ENCODE results near the gene TTLL5.

The TTLL5 gene

DNA sequence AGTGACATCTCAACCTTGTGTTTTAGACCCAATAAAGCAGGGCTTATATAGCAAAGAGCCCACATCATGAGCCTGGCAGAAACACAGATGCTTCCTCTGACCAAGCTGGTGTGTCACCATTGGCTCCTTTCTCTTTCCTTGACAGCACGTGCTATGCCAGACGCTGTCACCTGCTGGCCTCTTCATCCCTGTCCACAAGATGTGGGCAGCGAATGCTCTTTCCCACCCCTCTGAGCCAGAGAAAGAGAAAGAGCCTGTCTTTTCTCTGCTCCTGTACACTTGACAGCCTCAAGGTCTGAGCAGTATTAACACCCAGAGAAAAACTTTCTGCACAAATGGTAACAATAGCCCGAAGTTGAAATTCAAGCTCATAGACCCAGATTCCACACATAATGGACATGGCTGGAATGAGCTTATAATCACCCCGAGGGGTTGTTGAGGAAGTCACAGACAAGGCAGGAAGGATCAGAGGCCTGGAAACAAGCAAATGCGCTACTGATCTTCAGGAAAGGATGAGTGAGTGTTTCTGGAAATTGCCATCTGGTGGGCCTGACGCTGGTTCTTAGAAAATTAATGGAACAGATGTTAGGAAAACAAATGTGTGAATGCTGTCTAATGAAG is 311.9 kb downstream of the TTLL5 start:
- DNase-seq: no peak

- peak; percentile 31 for DNase-seq
Observed at GRCh38 chr14:75976826-75977581, 316.0 kb downstream of the TTLL5 start.

DNA sequence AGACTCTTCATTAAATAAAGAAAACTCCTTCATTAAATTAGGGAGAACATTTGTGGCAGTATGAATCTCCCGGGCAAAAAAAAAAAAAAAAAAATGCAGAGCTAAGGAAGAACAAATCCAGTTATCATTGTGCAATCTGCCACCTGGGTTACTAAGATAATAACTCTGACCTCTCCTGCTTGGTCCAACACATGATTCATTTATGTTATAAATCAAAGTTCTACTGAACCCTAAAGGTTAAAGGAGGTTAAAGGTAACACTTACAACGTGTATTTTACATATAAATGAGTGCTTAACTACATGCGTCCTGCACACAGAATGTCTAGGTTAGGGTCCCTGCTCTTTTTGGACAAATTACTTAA is 316.5 kb downstream of the TTLL5 start:
- peak; percentile 15 for DNase-seq

DNA sequence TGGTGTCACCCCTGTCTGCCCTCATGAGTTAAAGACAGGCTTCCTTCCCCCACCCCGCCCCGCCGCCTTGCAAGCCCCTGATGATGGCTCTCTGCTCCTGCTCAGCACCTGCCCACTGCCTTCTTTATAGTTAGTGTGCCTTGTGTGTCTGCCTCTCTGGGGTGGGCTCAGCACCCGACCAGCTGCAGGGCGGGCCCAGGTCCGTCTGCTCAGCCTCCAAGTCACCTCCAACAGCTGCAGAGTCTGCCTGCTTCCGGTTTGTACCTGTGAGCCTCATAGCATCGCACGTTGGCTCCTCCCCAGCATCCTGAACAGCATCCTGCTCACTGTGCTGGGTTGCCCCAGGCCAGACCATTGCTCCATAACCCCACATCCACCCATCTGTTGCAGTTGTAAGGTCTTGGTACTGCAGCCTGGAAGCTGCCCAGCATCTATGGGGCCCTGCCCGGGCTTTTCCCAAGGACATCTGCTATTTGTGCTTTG is 317.2 kb downstream of the TTLL5 start:
- no peak for DNase-seq

- DNase-seq: peak; percentile 60
Observed at GRCh38 chr14:75979071-75979571, 318.1 kb downstream of the TTLL5 start.

- peak; percentile 15 for DNase-seq
Observed at GRCh38 chr14:75979648-75980565, 318.9 kb downstream of the TTLL5 start.

DNA sequence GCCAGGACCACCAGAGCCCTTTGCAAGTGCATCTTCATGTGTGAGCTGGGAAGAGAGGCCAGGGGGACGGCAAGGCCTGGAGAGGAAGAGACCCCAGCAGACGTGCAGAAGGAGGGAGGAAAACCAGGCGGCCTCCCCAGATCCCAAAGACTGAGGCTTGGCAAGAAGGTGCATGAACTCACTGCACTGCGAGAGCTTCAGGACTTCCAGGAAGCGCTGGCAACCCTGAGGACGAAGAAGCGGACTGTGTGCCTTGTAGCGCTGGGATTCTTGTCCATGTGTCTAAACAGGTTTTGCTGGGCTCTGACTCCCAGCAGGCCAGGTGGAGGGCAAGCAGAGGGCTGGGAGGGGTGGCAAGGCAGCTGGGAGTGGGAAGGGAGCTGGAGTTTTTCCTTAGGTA is 319.8 kb downstream of the TTLL5 start:
- no peak for DNase-seq

GRCh38 chr14:75981426-75982265 is 320.6 kb downstream of the TTLL5 start, which contains the start of gene TGFB3:
TSS of gene TGFB3 (minus strand) at chr14:75981995. CDS start at chr14:75980893, 1,102 bp downstream.
- peak; percentile 95 for DNase-seq

GRCh38 chr14:75982266-75983018 is 321.4 kb downstream of the TTLL5 start:
- peak; percentile 81 for DNase-seq

GRCh38 chr14:75983019-75983358 is 321.9 kb downstream of the TTLL5 start:
- DNase-seq: no peak

DNA sequence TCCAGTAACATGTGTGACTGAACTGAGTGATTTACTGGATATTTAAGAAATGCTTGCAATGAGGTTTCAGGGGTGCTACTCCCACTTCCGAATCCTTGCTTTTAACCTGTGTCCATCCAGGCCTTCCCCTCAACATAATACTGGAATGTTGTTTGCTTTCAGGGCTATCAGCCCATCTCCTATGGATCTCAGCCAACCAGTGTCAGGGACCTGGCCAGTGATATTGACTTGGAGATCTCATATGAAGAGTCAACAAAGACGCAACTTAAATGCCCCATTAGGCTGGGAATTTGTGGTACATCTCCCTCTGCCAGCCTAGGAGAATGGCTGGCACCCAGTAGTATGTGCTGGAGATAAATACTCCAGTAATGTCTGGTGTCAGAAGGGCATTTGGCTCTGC is 323.6 kb downstream of the TTLL5 start:
- DNase-seq: no peak

- DNase-seq: peak; percentile 76
Observed at GRCh38 chr14:75985618-75986438, 324.8 kb downstream of the TTLL5 start, which contains the start of gene IFT43. TSS of gene IFT43 (plus strand) at chr14:75985763. CDS start at chr14:75985787, 24 bp downstream.

DNA sequence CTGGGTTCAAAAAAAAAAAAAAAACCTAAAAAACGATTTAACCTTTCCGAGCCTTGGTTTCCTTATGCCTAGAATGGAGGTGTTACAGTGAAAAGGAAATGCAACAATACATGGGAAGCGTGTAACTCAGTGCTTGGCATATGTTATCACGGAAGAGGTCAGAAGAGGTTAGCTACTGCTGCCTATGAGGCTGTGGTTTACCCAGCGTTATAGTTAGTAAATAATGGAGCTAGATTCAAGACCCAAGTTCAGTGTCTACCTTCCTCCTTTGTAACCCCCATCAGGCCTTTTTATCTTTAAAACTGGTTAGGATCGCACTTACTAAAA is 325.4 kb downstream of the TTLL5 start:
- no peak for DNase-seq

GRCh38 chr14:75987201-75987970 is 326.3 kb downstream of the TTLL5 start:
- DNase-seq: no peak

- DNase-seq: peak; percentile 33
Observed at GRCh38 chr14:75989134-75989533, 328.1 kb downstream of the TTLL5 start.

- no peak for DNase-seq
Observed at GRCh38 chr14:75990297-75990696, 329.3 kb downstream of the TTLL5 start.

GRCh38 chr14:75991753-75992152 is 330.7 kb downstream of the TTLL5 start:
- DNase-seq: no peak

DNA sequence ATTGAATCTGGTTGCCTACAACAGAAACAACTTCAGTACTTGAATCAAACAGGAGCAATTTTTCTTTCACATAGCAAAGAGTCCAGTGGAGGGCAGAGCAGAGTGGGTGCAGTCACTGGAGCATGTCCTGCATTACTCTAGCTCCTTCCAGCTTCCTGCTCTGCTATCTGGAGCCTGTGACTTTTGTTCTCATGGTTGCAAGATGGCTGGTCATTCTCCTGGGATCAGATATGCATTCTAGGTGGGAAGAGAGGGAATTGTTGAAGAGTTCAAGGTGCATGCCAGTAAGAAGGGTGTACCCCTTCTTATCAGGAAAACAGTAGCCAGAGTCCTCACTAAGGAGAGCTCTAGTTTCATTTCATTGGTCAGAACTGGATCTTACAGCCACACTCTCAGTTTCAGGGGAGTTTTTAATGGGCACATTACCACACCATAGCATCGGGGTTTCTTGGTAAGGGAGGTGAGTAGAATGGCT is 332.6 kb downstream of the TTLL5 start:
- no peak for DNase-seq

- DNase-seq: peak; percentile 86
Observed at GRCh38 chr14:75995372-75996041, 334.5 kb downstream of the TTLL5 start.

Measured in fibroblast of upper back skin (primary cell).